A673 (cell line): ENCODE measurements around the gene IRX6. TPM values are rescaled to one million over a fixed set of nuclear protein-coding genes. Genes with fewer than 3 reads are reported as not detected.

Experiments
- BruUV-seq: library from RNA; stranded (reverse); fragments of 400-500 nt; replicated peaks from 2 replicates; lab custom pipeline; 2021; lab: Mats Ljungman, UMichigan
- CTCF ChIA-PET: fragments of 300-600 bp; sonication (Branson Sonifier 250); formaldehyde crosslinking; loops from one replicate; lab custom pipeline; 2022; ENCODE audit warnings: antibody characterized with exemption; lab: Charles Lee
- POLR2A ChIA-PET: fragments of 300-600 bp; sonication (Branson Sonifier 250); formaldehyde crosslinking; loops from one replicate; lab custom pipeline; 2022; ENCODE audit warnings: antibody characterized with exemption; ENCODE audit not compliant: low non-redundant PET; lab: Charles Lee
- DNase-seq: peaks from one replicate; pipeline ENCODE4 v3.0.0-alpha.2; 2015; ENCODE audit warnings: low spot score
- H3K27ac ChIP-seq: fragments of 200-600 bp; sonication (generic); 2 replicates; pipeline ENCODE4 v1.5.1; 2016; ENCODE audit warnings: mixed run types, low read depth, mild to moderate bottlenecking, mixed read lengths, antibody characterized with exemption, low read length; ENCODE audit not compliant: poor library complexity, severe bottlenecking
- H3K27me3 ChIP-seq: fragments of 200-600 bp; sonication (generic); replicated peaks from 2 replicates; pipeline ENCODE4 v1.6.1; 2017; ENCODE audit warnings: mixed run types, low read depth, mild to moderate bottlenecking, mixed read lengths, antibody characterized with exemption, low read length; ENCODE audit not compliant: insufficient read depth, poor library complexity
- H3K36me3 ChIP-seq: fragments of 200-600 bp; sonication (generic); 2 replicates; pipeline ENCODE4 v1.6.1; 2016; ENCODE audit warnings: mixed run types, mild to moderate bottlenecking, mixed read lengths, antibody characterized with exemption, low read length; ENCODE audit not compliant: insufficient read depth, poor library complexity, severe bottlenecking
- H3K4me1 ChIP-seq: fragments of 200-600 bp; sonication (generic); 2 replicates; pipeline ENCODE4 v1.6.1; 2017; ENCODE audit warnings: mixed run types, mild to moderate bottlenecking, mixed read lengths, antibody characterized with exemption, low read length; ENCODE audit not compliant: insufficient read depth, poor library complexity, severe bottlenecking
- H3K4me3 ChIP-seq: fragments of 200-600 bp; sonication (generic); 2 replicates; pipeline ENCODE4 v1.5.1; 2016; ENCODE audit warnings: low read depth, mixed run types, mild to moderate bottlenecking, mixed read lengths, low read length; ENCODE audit not compliant: poor library complexity, severe bottlenecking
- H3K9me3 ChIP-seq: fragments of 200-600 bp; sonication (generic); 2 replicates; pipeline ENCODE4 v1.6.1; 2016; ENCODE audit warnings: mixed run types, low read depth, mild to moderate bottlenecking, mixed read lengths, antibody characterized with exemption, low read length; ENCODE audit not compliant: poor library complexity, severe bottlenecking
- CTCF ChIP-seq: fragments of 300-800, 200-600 bp; sonication (generic); conservative IDR thresholded peaks from 2 replicates; pipeline ENCODE4 v1.5.1; 2017; ENCODE audit warnings: low read depth, mild to moderate bottlenecking, antibody characterized with exemption, low read length, moderate library complexity, mixed read lengths
- EZH2 ChIP-seq: fragments of 200-600 bp; sonication (generic); IDR thresholded peaks from 2 replicates; pipeline ENCODE4 v1.6.1; 2017; ENCODE audit warnings: borderline replicate concordance, low read depth, mild to moderate bottlenecking, mixed read lengths, antibody characterized with exemption, low read length; ENCODE audit not compliant: poor library complexity, severe bottlenecking
- intact Hi-C: fragments of 100-400 bp; cut with micrococcal nuclease; formaldehyde crosslinking; loops from one replicate; pipeline ENCODE4 v1.10.0; 2022; ENCODE audit not compliant: unreplicated experiment
- total RNA-seq: library from RNA; stranded (reverse); gene quantifications from 2 replicates; pipeline ENCODE4 v1.2.3, GENCODE V29; 2021

IRX6 gene
- total RNA-seq, 1 experiment from 2014 or later, result not detected

- intact Hi-C loops, result no loop called here
- CTCF ChIA-PET, result no interaction called here
These were observed 52.7 kb downstream of the IRX6 start for GRCh38 chr16:55376567-55377167.

GRCh38 chr16:55377840-55378239, 53.8 kb downstream of the IRX6 start:
- Histone ChIP-seq H3K4me3 (no peak overlapping the region), H3K4me1 (no peaks in the 10 kb centered on the region), H3K9me3 (no peaks in the 10 kb centered on the region), H3K27me3 (no peaks in the 10 kb centered on the region), H3K27ac (no peak overlapping the region), H3K36me3 (no peaks in the 10 kb centered on the region)
- intact Hi-C loops, result no loop called here
- TF ChIP-seq EZH2 (no peak), CTCF (no peak)
- BruUV-seq, result no TSS peak
- no peak for DNase-seq
- ChIA-PET POLR2A (no interaction called here), CTCF (no interaction called here)

More at GRCh38 chr16:55376567-55377167, 52.7 kb downstream of the IRX6 start:
- Histone ChIP-seq H3K27me3 (peaks cover 5% of the 10 kb centered on the region), H3K4me3 (no peak overlapping the region), H3K9me3 (no peaks in the 10 kb centered on the region), H3K36me3 (no peaks in the 10 kb centered on the region), H3K4me1 (no peaks in the 10 kb centered on the region), H3K27ac (no peak overlapping the region)
- BruUV-seq, result no TSS peak
- no peak for TF ChIP-seq CTCF
- TF ChIP-seq EZH2, result no peak
- POLR2A ChIA-PET, result no interaction called here
- no peak for DNase-seq

- Histone ChIP-seq H3K4me3 (no peak overlapping the region), H3K4me1 (no peaks in the 10 kb centered on the region), H3K36me3 (no peaks in the 10 kb centered on the region), H3K9me3 (no peaks in the 10 kb centered on the region), H3K27ac (no peak overlapping the region), H3K27me3 (no peaks in the 10 kb centered on the region)
- no TSS peak for BruUV-seq
- ChIA-PET POLR2A (no interaction called here), CTCF (no interaction called here)
- TF ChIP-seq CTCF, result no peak
- TF ChIP-seq EZH2, result no peak
- intact Hi-C loops, result no loop called here
- DNase-seq, result no peak
These were observed 54.6 kb downstream of the IRX6 start for GRCh38 chr16:55378616-55379015.
